H1 (cell line): ENCODE results near the gene NCKAP1. TPM values are rescaled to one million over a fixed set of nuclear protein-coding genes. Genes with fewer than 3 reads are reported as not detected.

Experiments
- GTF2F1 ChIP-seq: IDR thresholded peaks from 2 replicates; pipeline ENCODE4 v1.6.1; 2012; ENCODE audit warnings: low read depth, low read length, improper control_type of control experiment, borderline replicate concordance
- polyA plus RNA-seq, 7 experiments: library from polyadenylated mRNA; depleted of rRNA in 3 of 7; stranded (reverse) in 5 of 7; unstranded in 2 of 7; fragments of >200 nt in 5 of 7; fragments of 200-250 nt in 2 of 7; gene quantifications; 1 replicate in 5 of 7; 2 replicates in 1 of 7; 4 replicates in 1 of 7; pipeline versions ENCODE4 v1.2.1 to v1.2.3, GENCODE V29; 2011 to 2013; ENCODE audit warnings: missing spikeins in 2 of 7, mixed read lengths in 2 of 7
- total RNA-seq: library from RNA; stranded (reverse); fragmentation: NEBNext Ultra II Directional; extraction: Animal tissue kit (Norgen Biotek cat#: 25700); gene quantifications from 2 replicates; pipeline ENCODE4 v1.2.1, GENCODE V29; 2021

Gene NCKAP1
- total and polyA plus RNA-seq, 2 of the 8 experiments (the other 6 are each of a cell fraction or from before 2014, with no cell fraction given), result 90.8 to 173 TPM

DNA sequence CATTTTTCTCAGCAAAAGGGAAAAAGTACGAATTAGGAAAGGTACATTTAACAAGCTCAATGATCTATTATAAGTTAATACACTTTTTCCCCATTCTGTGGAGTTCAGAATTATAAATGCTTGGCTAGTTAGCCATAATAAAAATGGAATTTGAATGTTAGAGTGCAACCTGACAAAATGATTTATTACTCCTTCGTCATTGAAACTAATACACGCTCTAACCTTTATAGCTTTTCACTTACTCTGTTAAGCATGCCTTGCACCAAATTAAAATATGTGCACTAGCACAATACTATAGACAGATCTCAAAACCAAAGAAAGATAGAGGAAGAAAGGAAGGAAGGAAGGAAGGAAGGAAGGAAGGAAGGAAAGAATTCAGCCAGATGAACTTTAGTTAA, 125.7 kb downstream of the NCKAP1 start (continued):
- TF ChIP-seq GTF2F1, result no peak
